Measurements from ENCODE around the gene SLC7A4. TPM values are rescaled to one million over a fixed set of nuclear protein-coding genes. Genes with fewer than 3 reads are reported as not detected.

The SLC7A4 gene
- total and polyA plus RNA-seq, 10 of the 15 experiments (the other 5 are each of a cell fraction or from before 2014, with no cell fraction given): 0.06 to 0.25 (median 0.14) TPM; not detected in 6

DNA sequence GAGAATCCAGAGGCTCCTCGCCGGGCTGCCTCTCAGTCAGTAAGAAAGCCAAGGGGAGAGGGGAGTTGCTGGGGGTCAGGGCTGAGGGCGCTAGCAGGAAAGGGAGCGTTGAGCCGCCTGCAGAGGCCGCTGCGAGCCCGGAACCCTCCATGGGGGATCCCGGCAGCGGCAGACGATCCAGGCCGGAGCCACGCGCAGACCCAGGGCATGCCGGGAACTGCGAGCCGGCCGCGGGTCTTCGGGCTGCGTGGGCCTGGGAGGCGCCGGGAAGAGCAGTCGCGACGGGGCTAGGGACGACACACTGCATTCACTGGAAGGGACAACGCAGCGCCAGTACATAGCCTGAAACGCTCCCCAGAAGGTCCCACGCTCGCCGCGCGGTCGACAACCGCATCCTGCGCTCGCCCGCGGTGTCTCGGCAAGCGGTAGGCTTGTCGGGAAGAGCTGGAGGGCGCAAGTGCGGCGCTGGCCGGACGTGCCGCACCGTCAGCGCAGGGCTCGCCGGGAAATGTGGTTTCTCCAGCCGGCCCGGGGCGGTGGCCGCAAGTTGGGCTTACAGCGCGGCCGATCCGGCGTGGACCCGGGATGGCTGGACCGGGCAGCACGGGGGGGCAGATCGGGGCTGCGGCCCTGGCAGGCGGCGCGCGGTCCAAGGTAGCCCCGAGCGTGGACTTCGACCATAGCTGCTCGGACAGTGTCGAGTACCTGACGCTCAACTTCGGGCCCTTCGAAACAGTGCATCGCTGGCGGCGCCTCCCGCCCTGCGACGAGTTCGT, 50.4 kb downstream of the SLC7A4 start, which contains the start of gene LZTR1 (continued):
- TF ChIP-seq, protein P1, sequence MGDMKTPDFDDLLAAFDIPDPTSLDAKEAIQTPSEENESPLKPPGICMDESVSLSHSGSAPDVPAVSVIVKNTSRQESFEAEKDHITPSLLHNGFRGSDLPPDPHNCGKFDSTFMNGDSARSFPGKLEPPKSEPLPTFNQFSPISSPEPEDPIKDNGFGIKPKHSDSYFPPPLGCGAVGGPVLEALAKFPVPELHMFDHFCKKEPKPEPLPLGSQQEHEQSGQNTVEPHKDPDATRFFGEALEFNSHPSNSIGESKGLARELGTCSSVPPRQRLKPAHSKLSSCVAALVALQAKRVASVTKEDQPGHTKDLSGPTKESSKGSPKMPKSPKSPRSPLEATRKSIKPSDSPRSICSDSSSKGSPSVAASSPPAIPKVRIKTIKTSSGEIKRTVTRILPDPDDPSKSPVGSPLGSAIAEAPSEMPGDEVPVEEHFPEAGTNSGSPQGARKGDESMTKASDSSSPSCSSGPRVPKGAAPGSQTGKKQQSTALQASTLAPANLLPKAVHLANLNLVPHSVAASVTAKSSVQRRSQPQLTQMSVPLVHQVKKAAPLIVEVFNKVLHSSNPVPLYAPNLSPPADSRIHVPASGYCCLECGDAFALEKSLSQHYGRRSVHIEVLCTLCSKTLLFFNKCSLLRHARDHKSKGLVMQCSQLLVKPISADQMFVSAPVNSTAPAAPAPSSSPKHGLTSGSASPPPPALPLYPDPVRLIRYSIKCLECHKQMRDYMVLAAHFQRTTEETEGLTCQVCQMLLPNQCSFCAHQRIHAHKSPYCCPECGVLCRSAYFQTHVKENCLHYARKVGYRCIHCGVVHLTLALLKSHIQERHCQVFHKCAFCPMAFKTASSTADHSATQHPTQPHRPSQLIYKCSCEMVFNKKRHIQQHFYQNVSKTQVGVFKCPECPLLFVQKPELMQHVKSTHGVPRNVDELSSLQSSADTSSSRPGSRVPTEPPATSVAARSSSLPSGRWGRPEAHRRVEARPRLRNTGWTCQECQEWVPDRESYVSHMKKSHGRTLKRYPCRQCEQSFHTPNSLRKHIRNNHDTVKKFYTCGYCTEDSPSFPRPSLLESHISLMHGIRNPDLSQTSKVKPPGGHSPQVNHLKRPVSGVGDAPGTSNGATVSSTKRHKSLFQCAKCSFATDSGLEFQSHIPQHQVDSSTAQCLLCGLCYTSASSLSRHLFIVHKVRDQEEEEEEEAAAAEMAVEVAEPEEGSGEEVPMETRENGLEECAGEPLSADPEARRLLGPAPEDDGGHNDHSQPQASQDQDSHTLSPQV (IDR thresholded peaks at IDR 0.05): no peak
- TF ChIP-seq KDM1A (IDR thresholded peaks at IDR 0.05; ENCODE audit: borderline replicate concordance) (no peak), SIX5 (IDR thresholded peaks at IDR 0.05; ENCODE audit: low read depth, low read length, severe bottlenecking) (peak; percentile 76), EGR1 (IDR thresholded peaks at IDR 0.05; ENCODE audit: borderline replicate concordance in 1 of 2, low read depth in 2 of 2, low read length in 2 of 2) (peak in 1 of 2 experiments; percentile 15; a peak in 1 of 3 replicates), NR2F1 (conservative IDR thresholded peaks at IDR 0.05) (peak; percentile 56; the same call in 1 of the 2 replicates), ETV6 (conservative IDR thresholded peaks at IDR 0.05 in 1 of 2, IDR thresholded peaks at IDR 0.05 in 1 of 2; ENCODE audit: borderline replicate concordance in 1 of 2, low read depth in 1 of 2) (no peak), MYC (IDR thresholded peaks at IDR 0.05; ENCODE audit: insufficient read depth, insufficient read length, insufficient replicate concordance, low read length, severe bottlenecking) (peak; percentile 78), PAX5 (IDR thresholded peaks at IDR 0.05; ENCODE audit: borderline replicate concordance, low read depth, low read length) (peak; percentile 8; the same call in 1 of the 2 replicates), SUZ12 (IDR thresholded peaks at IDR 0.05; ENCODE audit: unreplicated experiment) (no peak), HCFC1 (IDR thresholded peaks at IDR 0.05; ENCODE audit: low read length) (peak; percentile 81)
- TF ChIP-seq, protein P2, sequence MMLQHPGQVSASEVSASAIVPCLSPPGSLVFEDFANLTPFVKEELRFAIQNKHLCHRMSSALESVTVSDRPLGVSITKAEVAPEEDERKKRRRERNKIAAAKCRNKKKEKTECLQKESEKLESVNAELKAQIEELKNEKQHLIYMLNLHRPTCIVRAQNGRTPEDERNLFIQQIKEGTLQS (IDR thresholded peaks at IDR 0.05; ENCODE audit: borderline replicate concordance, extremely low read depth, low read depth, low read length): no peak
- TF ChIP-seq, protein P3, sequence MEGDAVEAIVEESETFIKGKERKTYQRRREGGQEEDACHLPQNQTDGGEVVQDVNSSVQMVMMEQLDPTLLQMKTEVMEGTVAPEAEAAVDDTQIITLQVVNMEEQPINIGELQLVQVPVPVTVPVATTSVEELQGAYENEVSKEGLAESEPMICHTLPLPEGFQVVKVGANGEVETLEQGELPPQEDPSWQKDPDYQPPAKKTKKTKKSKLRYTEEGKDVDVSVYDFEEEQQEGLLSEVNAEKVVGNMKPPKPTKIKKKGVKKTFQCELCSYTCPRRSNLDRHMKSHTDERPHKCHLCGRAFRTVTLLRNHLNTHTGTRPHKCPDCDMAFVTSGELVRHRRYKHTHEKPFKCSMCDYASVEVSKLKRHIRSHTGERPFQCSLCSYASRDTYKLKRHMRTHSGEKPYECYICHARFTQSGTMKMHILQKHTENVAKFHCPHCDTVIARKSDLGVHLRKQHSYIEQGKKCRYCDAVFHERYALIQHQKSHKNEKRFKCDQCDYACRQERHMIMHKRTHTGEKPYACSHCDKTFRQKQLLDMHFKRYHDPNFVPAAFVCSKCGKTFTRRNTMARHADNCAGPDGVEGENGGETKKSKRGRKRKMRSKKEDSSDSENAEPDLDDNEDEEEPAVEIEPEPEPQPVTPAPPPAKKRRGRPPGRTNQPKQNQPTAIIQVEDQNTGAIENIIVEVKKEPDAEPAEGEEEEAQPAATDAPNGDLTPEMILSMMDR (IDR thresholded peaks at IDR 0.05 in 2 of 3, conservative IDR thresholded peaks at IDR 0.05 in 1 of 3; ENCODE audit: control insufficient read depth in 2 of 3, extremely low read depth in 1 of 3, insufficient read depth in 1 of 3, low read depth in 3 of 3, low read length in 3 of 3): peak; percentile 61 to 84 (median 66)
- TF ChIP-seq, protein P4, sequence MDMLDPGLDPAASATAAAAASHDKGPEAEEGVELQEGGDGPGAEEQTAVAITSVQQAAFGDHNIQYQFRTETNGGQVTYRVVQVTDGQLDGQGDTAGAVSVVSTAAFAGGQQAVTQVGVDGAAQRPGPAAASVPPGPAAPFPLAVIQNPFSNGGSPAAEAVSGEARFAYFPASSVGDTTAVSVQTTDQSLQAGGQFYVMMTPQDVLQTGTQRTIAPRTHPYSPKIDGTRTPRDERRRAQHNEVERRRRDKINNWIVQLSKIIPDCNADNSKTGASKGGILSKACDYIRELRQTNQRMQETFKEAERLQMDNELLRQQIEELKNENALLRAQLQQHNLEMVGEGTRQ (IDR thresholded peaks at IDR 0.05; ENCODE audit: borderline replicate concordance, low read depth, low read length): no peak
- TF ChIP-seq, protein P5, sequence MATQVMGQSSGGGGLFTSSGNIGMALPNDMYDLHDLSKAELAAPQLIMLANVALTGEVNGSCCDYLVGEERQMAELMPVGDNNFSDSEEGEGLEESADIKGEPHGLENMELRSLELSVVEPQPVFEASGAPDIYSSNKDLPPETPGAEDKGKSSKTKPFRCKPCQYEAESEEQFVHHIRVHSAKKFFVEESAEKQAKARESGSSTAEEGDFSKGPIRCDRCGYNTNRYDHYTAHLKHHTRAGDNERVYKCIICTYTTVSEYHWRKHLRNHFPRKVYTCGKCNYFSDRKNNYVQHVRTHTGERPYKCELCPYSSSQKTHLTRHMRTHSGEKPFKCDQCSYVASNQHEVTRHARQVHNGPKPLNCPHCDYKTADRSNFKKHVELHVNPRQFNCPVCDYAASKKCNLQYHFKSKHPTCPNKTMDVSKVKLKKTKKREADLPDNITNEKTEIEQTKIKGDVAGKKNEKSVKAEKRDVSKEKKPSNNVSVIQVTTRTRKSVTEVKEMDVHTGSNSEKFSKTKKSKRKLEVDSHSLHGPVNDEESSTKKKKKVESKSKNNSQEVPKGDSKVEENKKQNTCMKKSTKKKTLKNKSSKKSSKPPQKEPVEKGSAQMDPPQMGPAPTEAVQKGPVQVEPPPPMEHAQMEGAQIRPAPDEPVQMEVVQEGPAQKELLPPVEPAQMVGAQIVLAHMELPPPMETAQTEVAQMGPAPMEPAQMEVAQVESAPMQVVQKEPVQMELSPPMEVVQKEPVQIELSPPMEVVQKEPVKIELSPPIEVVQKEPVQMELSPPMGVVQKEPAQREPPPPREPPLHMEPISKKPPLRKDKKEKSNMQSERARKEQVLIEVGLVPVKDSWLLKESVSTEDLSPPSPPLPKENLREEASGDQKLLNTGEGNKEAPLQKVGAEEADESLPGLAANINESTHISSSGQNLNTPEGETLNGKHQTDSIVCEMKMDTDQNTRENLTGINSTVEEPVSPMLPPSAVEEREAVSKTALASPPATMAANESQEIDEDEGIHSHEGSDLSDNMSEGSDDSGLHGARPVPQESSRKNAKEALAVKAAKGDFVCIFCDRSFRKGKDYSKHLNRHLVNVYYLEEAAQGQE (IDR thresholded peaks at IDR 0.05; ENCODE audit: low read depth, low read length): no peak

Measured in GM12878 (cell line).